Measurements from ENCODE around the gene RNGTT.

DNA sequence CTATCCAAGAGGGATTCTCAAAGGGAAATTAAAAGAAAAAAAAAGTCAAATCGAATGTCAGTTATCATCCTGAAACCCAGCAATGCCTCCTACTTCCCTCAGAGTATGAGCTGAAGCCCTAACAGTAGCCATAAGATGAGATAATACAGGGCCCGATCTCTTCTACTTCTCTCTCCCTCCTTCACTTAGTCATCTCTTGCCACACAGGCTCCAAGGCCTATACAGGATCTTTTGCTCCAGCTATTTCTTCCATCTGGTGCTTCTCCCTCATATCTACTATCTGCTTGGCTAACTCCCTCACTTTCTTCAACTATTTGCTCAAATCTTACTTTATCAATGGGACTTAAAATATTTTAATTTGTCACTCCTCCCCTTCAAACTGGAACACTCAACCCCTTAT lies 215.3 kb downstream of the RNGTT start:
- TF ChIP-seq POLR2AphosphoS5 (IDR thresholded peaks at IDR 0.05; ENCODE audit: low read depth, low read length) (no peak), POLR2A (IDR thresholded peaks at IDR 0.05; ENCODE audit: low read depth, low read length) (no peak), TAF1 (IDR thresholded peaks at IDR 0.05; ENCODE audit: borderline replicate concordance, low read depth, low read length) (no peak)
